LoVo (cell line): ENCODE results near the gene RANBP10.

Experiments used
- DNase-seq: peaks from one replicate; pipeline ENCODE4 v3.0.0-alpha.2; 2016; ENCODE audit warnings: low spot score

Gene RANBP10

GRCh38 chr16:67806428-67807147, at the start of gene RANBP10, which contains the start of gene TSNAXIP1:
Gene RANBP10, minus strand, starts transcription at chr16:67806560. Its CDS starts 24 bp downstream, at chr16:67806536.
Gene TSNAXIP1, plus strand, starts transcription at chr16:67806889. Its CDS starts 261 bp downstream, at chr16:67807150.
- DNase-seq, result peak; percentile 97

GRCh38 chr16:67855789-67856188, 49.4 kb upstream of the RANBP10 start:
- no peak for DNase-seq

- DNase-seq, result no peak
These were observed 47.3 kb upstream of the RANBP10 start for GRCh38 chr16:67853670-67854069.

GRCh38 chr16:67848118-67848517, 41.8 kb upstream of the RANBP10 start:
- DNase-seq, result no peak

- DNase-seq, result peak; percentile 69
These were observed 40.9 kb upstream of the RANBP10 start, which contains the start of gene CENPT for GRCh38 chr16:67847064-67847861. Gene CENPT, minus strand, starts transcription at chr16:67847693. Its CDS starts 13,834 bp downstream, at chr16:67833859.

- DNase-seq, result peak; percentile 95
These were observed 40.1 kb upstream of the RANBP10 start, which contains the start of gene NUTF2 for GRCh38 chr16:67846320-67847063. Gene NUTF2, plus strand, starts transcription at chr16:67846933. Its CDS starts 18,198 bp downstream, at chr16:67865131.

GRCh38 chr16:67846063-67846319, 39.6 kb upstream of the RANBP10 start:
- no peak for DNase-seq

- DNase-seq, result no peak
These were observed 39.1 kb upstream of the RANBP10 start for GRCh38 chr16:67845291-67846062.

- no peak for DNase-seq
These were observed 38.1 kb upstream of the RANBP10 start for GRCh38 chr16:67844497-67844896.

GRCh38 chr16:67843343-67843765, 37.0 kb upstream of the RANBP10 start:
- DNase-seq, result no peak

GRCh38 chr16:67842509-67843342, 36.4 kb upstream of the RANBP10 start:
- no peak for DNase-seq

- DNase-seq, result peak; percentile 97
These were observed 35.6 kb upstream of the RANBP10 start, which contains the start of gene THAP11 for GRCh38 chr16:67841816-67842508. Gene THAP11, plus strand, starts transcription at chr16:67842320. Its CDS starts 235 bp downstream, at chr16:67842555.

- no peak for DNase-seq
These were observed 34.9 kb upstream of the RANBP10 start for GRCh38 chr16:67841198-67841815.

- no peak for DNase-seq
These were observed 31.5 kb upstream of the RANBP10 start for GRCh38 chr16:67837811-67838210.

GRCh38 chr16:67837190-67837589, 30.8 kb upstream of the RANBP10 start:
- DNase-seq, result peak; percentile 18

GRCh38 chr16:67834242-67834614, 27.9 kb upstream of the RANBP10 start:
- DNase-seq, result no peak

GRCh38 chr16:67833415-67834241, 27.3 kb upstream of the RANBP10 start:
- peak; percentile 90 for DNase-seq

- DNase-seq, result peak; percentile 36
These were observed 26.7 kb upstream of the RANBP10 start for GRCh38 chr16:67833030-67833414.

- DNase-seq, result no peak
These were observed 22.3 kb upstream of the RANBP10 start for GRCh38 chr16:67828651-67829050.
